ENCODE measurements around the gene NLGN1. TPM values are rescaled to one million over a fixed set of nuclear protein-coding genes. Genes with fewer than 3 reads are reported as not detected.

Gene NLGN1
- total RNA-seq, 2 donors from 2014 or later, result 0.36 to 11.7 TPM

DNA sequence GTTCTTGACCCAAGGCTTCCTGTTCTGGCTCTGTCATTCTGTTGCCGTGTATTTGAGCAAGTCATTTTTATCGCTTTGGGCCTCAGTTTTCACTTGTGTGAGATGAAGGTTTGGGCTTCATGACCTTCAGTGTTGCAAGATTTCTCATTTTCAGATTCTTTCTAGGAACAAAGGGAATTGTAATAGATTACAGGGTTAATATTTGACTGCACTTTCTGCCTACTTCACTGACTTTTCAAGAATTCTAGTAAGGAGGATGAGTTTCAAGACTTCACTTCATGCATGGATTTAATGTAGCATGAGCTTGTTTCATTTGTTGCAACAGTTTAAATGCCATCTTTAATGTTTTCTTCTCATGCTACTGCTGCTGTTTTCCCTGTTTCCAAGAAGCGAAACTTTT, 226.5 kb downstream of the NLGN1 start:
- intact Hi-C loops (cut with DNase I), result no loop called here
- WGBS, result 89% methylated on average over 3 of the region's 3 CpGs
- no peaks in the 10 kb centered on the region for H3K36me3 ChIP-seq
- TF ChIP-seq, protein P1, sequence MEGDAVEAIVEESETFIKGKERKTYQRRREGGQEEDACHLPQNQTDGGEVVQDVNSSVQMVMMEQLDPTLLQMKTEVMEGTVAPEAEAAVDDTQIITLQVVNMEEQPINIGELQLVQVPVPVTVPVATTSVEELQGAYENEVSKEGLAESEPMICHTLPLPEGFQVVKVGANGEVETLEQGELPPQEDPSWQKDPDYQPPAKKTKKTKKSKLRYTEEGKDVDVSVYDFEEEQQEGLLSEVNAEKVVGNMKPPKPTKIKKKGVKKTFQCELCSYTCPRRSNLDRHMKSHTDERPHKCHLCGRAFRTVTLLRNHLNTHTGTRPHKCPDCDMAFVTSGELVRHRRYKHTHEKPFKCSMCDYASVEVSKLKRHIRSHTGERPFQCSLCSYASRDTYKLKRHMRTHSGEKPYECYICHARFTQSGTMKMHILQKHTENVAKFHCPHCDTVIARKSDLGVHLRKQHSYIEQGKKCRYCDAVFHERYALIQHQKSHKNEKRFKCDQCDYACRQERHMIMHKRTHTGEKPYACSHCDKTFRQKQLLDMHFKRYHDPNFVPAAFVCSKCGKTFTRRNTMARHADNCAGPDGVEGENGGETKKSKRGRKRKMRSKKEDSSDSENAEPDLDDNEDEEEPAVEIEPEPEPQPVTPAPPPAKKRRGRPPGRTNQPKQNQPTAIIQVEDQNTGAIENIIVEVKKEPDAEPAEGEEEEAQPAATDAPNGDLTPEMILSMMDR (IDR thresholded peaks at IDR 0.05), result no peak
- no peak for TF ChIP-seq POLR2AphosphoS5 (IDR thresholded peaks at IDR 0.05)
- no peak for TF ChIP-seq POLR2A (IDR thresholded peaks at IDR 0.05)
- no peak overlapping the region for H3K4me3 ChIP-seq
- H3K27me3 ChIP-seq (replicated peaks; ENCODE audit: insufficient read depth), result no peaks in the 10 kb centered on the region
- no peaks in the 10 kb centered on the region for H3K9me3 ChIP-seq
- H3K27ac ChIP-seq, result no peak overlapping the region
- no peak for DNase-seq (ENCODE audit: low spot score)
- H3K4me1 ChIP-seq (replicated peaks), result no peaks in the 10 kb centered on the region

DNA sequence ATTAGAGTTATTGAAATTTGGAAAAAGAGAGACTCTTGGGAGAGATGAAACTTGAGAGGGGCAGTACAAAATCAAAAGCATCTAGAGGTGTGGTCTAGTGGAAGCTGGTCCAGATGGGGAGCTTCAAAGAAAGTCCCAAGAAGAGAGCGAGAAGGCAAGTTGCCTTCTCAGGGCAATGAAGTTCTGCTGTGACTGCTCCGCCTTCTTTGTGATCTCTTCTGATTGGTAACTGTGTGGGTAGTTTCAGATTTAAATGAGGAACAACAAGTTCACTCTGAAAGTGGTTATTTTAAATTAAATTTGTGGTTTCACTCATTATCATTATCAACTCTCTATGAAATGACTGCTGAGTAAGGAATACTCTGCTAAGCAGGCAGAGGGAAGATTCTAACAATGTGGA, 233.3 kb downstream of the NLGN1 start:
- Histone ChIP-seq H3K27me3 (replicated peaks; ENCODE audit: insufficient read depth) (no peaks in the 10 kb centered on the region), H3K36me3 (no peaks in the 10 kb centered on the region), H3K4me1 (replicated peaks) (no peaks in the 10 kb centered on the region), H3K27ac (no peak overlapping the region), H3K9me3 (no peaks in the 10 kb centered on the region), H3K4me3 (no peak overlapping the region)
- WGBS, result 91% methylated on average over 2 of the region's 2 CpGs
- DNase-seq (ENCODE audit: low spot score), result no peak
- intact Hi-C loops (cut with DNase I), result no loop called here
- no peak for TF ChIP-seq POLR2A (IDR thresholded peaks at IDR 0.05)
- no peak for TF ChIP-seq POLR2AphosphoS5 (IDR thresholded peaks at IDR 0.05)
- TF ChIP-seq, protein P1 (IDR thresholded peaks at IDR 0.05), result no peak

DNA sequence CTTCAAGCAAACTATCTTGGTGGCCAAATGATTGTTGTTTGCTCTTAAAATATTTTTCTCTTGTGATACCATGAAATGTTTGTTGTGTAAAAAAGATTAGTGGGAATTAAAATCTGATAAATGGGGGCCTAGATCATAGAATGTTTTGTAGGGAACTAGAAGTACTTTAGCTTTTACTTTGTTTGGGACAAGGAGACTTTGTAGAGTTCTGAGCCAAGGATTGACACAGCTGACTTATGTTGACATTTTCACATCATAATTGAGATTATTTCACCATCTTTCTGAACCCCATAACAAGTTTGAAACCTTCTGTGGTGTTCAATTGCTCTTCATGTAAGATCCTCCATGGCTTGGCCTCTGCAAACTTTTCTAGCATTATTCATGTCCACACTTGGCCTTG, 235.4 kb downstream of the NLGN1 start:
- no peaks in the 10 kb centered on the region for H3K9me3 ChIP-seq
- H3K27me3 ChIP-seq (replicated peaks; ENCODE audit: insufficient read depth), result no peaks in the 10 kb centered on the region
- no peak overlapping the region for H3K27ac ChIP-seq
- H3K4me3 ChIP-seq, result no peak overlapping the region
- no peak for TF ChIP-seq POLR2A (IDR thresholded peaks at IDR 0.05)
- TF ChIP-seq, protein P1 (IDR thresholded peaks at IDR 0.05), result no peak
- no peak for TF ChIP-seq POLR2AphosphoS5 (IDR thresholded peaks at IDR 0.05)
- no peaks in the 10 kb centered on the region for H3K4me1 ChIP-seq (replicated peaks)
- intact Hi-C loops (cut with DNase I), result no loop called here
- no peak for DNase-seq (ENCODE audit: low spot score)
- H3K36me3 ChIP-seq, result no peaks in the 10 kb centered on the region

DNA sequence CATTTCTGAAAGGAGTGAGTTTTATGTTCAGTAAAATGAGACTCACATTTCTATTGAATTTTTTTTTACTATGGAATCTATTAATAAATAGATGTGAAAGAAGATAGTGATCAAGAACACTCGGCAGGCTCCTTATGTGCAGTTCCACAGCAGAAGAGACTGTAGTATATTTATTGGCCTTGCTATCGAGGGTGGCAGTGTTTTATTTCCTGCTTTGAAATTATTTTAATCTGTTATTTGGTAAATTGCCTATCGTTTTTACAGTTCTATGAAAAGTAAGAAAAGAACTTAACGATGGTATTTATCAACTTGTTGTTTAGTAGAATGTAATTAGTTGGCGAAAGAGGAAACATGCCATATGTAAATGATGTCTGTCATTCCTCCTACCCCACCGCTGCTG, 238.3 kb downstream of the NLGN1 start:
- intact Hi-C loops (cut with DNase I), result no loop called here
- H3K27me3 ChIP-seq (replicated peaks; ENCODE audit: insufficient read depth), result no peaks in the 10 kb centered on the region
- no peak overlapping the region for H3K27ac ChIP-seq

DNA sequence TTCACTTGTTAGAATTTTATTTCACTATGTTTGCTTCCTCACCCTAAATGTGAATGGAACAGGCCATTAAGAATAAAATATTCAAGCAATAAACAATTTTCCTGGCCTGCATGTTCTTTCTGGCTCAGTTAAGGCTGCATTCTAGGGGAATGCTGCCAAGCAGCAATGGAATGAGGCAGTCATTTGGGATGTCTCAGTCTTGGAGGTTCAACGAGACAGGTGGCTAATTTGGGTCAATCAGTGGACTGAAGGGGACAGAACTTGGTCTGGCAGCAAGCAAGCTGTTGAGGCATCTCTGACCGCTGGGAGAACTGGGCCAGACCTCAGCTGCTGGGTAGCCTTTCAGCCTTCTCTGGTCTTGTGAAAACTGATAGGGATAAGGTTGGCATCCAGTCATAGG, 241.6 kb downstream of the NLGN1 start:
- Histone ChIP-seq H3K36me3 (no peaks in the 10 kb centered on the region), H3K27ac (no peak overlapping the region), H3K27me3 (replicated peaks; ENCODE audit: insufficient read depth) (no peaks in the 10 kb centered on the region), H3K4me1 (replicated peaks) (no peaks in the 10 kb centered on the region), H3K9me3 (no peaks in the 10 kb centered on the region), H3K4me3 (no peak overlapping the region)
- TF ChIP-seq, protein P1 (IDR thresholded peaks at IDR 0.05), result no peak
- TF ChIP-seq POLR2AphosphoS5 (IDR thresholded peaks at IDR 0.05) (no peak), POLR2A (IDR thresholded peaks at IDR 0.05) (no peak)
- no peak for DNase-seq (ENCODE audit: low spot score)
- WGBS, result 42% methylated on average over 2 of the region's 2 CpGs
- intact Hi-C loops (cut with DNase I), result no loop called here

More for the DNA sequence above, 238.3 kb downstream of the NLGN1 start:
- DNase-seq (ENCODE audit: low spot score), result no peak
- Histone ChIP-seq H3K4me3 (no peak overlapping the region), H3K9me3 (no peaks in the 10 kb centered on the region), H3K36me3 (no peaks in the 10 kb centered on the region), H3K4me1 (replicated peaks) (no peaks in the 10 kb centered on the region)
- WGBS, result 72% methylated on average over 6 of the region's 6 CpGs
- TF ChIP-seq POLR2A (IDR thresholded peaks at IDR 0.05), result no peak
- no peak for TF ChIP-seq POLR2AphosphoS5 (IDR thresholded peaks at IDR 0.05)
- TF ChIP-seq, protein P1 (IDR thresholded peaks at IDR 0.05), result no peak
